ENCODE data around the gene DEPP1.

Gene DEPP1

DNA sequence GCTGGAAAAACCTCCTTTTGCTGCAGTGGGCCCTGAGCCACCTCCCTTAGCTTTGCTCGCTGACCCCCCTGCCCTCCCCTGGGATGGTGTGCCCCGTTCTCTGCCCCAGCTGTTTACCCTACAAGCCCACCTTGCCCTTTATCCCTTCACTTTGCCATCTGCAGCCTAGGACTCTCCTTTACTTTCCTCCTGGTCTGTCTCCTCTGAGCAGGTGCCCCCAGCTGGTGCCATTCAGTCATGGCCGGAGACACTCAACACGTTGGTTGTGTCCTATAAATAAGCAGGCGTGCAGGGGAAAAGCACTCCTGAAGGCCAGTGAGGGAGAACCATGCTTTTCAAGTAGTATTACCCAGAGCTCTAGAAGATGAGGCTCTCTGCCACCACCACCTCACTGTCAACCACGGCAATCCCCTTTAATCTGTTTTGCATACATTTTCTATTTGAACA, 12.9 kb downstream of the DEPP1 start:
- DNase-seq, result no peak

DNA sequence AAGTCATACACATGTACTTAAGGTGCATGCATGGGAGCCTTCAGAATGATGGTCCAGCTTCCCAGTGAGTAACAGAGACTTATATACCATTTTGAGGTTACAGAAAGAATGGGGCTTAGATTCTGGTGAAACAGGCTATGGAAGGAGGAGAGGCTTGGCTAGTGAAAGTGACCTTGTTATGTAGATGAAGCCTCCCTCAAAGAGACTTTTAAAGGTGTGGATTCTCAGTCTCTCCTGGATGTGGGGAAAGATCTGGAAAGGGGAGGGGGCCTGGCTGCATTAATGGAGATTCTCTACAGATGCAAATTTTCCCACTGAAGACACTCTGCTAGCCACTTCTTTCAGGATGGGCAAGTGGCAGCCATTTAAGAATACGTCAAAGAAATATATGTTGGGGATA, 13.5 kb downstream of the DEPP1 start:
- DNase-seq, result no peak

DNA sequence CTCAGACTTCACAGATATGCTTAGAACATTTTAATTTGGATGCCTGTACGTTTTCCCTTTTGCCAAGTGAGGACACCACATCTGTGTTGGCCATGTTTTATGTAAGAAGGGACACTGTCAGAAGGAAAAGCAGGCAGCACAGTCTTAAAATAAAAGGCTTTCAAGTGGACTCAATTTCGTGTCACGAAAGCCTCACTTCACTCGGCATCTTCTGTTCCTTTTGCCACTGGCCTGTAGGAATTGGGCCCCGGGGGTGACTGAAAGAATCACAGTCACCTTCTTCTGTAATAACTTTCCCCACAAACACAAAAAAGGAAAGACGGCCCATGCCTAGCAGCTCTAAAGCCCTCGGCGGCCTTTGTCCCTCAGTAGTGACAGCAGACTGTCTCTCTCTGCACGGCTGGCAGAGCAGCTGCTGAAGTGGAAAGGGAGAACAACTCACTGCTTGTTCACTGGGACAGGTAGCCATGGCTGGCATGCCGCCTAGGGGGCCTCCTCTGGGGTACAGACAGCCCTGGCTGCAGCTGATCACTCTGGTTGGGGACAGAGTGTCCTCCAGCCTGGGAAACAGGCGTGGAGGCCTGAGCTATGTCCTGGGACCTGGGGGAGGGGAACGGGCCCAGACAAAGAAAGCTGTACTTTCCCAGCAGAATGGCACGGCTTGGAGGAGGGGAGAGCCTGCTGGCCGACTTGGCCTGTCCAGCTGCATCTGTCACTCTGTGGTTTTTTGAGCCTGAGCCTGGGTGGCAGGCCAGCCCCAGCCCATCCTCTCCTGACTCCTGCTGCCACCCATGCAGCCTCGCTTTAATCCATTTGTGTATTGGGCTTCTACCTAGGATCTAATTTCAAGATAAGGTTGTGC, 14.6 kb downstream of the DEPP1 start:
- DNase-seq, result no peak

DNA sequence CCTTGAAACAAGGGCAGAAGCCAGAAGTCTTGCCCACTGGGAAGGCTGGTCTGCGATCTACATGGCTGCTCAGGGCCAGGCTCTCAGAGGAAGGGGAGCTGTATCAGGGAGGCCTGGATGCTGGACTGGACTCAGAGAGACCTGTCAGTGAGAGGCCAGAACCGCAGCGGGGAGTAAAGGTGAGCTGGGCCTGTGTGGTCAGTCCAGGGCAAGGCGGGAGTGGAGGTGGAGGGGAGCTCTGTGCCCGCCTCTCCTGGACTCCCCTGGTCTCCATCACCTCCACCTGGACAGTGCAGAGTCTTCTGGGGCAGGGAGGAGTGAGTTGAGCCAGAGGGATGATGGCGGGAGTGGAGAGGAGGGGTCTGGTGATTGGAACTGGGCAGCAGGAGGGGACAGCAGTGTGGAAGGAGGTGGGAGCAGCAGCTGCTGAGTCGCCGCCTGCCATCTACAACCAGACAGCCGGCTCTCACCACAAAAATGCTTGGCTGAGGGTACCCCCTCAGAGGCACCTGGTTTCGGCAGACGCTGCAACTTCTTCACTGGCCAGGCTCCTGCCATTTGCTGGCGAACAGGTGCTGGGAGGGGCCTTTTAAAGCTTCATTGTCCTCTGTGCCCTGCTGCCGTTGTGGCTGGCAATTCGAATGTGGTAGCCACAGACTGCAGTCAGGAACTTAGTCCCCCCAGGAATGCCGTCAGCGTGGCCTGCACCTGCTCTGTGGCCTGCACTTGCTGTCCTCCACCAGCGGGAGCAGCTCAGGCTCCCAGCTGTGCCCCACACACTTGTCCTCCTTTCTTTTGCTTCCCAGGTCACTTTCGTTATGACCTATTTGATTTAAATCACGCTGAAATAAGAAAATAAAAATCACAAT, 15.5 kb downstream of the DEPP1 start:
- no peak for DNase-seq

DNA sequence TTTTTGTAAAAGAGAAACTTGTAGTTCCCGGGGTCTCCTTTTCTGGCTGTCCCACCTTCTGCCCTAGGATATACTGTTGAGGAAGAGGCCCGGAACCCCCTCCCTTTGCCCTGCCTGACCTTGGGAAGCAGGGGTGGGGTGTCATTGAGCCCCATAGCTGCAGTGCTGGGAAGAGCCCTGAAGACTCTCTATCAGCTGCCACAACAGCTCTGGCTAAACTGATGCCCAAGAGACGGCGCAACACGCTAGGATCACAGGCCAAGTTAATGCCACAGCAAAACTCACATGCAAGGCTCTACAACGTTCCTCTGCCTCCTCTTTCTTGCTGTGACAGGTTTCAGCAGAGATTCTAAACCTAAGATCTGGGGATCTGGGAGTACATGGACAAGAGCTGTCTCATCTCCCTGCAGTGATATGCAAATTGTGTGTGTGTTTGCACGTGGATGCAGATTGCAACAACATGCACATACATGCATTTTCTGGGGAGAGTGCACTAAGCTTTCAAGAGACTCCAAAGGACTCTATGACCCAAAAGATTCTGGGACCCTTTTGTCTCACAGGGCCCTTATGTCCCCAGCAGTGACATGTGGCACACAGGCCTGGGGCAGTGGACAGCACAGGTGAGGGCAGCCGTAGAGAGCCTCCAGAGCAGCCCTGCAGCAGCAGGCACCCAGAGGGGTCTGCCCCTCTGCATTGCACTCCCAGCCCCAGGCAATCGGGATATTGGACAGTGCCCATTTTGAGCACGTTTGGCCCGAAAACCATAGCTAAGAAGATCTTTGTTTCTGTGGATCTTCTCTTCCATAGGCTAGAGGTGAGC, 16.5 kb downstream of the DEPP1 start:
- DNase-seq, result no peak

DNA sequence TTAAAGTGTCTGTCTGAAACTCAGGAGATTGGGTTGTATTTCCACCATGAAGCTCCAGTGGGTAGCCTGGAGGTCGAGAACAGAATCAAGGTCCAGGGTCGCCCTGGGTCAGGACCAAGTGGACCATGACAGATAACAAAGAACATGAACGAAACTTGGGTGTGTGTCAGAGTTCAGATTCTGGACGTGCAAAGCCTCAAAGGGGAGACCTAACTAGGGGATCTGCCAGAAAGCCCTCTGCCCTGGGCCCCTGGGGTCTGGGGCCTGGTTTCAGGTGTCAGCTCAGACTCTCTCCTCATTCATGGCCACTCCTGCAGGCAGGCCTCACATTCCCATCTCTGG, 17.4 kb downstream of the DEPP1 start:
- no peak for DNase-seq

DNA sequence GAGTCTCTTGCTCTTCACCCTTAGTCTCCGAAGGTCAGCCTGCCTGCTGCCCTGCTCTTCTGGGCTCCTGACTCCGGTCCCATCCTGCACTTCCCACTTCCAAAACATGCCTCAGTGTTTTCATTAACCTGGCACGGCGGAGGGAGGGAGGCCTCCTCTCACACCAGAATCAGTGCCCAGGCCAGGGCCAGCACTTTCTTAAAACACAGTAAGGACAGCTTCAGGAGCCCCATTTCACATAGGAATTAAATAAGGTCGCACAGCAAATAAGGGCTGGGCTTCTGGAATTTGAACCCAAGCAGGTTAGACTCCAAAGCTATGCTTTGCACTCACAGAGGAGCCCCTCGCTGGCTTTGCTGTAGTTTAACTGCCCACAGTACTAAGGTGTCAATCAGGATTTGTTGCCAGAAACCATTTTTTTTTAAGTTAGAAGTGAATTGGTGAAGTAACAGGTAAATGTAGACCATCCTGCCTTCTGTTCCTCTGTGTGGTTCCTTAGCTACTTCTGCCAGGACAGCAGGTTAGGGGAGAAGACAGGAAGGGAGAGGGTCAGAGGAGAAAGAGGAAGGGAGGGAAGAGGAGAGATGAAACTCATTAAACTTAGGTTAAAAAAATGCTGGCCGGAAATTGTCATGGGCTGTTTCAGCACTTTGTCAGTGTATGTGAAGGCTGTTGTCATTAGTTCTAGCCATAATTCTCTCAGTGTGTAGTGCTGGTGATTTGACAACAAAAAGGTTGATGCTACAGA, 18.0 kb downstream of the DEPP1 start:
- DNase-seq, result no peak

DNA sequence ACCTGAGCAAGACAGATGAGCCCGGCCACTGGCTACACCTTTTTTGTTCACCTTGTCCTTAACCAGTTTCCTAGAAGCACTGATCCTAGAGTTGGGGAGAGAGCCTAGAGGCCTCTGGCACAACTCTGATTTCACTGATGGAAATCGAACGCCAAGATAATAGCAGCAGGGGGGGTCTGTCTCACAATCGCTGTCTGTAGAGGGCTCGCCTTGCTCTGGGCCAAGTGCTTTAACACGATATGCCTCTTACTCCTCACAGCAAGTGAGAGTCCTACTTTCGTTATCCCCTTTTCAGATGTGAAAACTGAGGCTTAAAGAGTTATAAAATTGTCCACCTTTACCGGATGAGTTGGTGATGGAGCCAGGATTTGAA, 18.5 kb downstream of the DEPP1 start:
- DNase-seq, result no peak

DNA sequence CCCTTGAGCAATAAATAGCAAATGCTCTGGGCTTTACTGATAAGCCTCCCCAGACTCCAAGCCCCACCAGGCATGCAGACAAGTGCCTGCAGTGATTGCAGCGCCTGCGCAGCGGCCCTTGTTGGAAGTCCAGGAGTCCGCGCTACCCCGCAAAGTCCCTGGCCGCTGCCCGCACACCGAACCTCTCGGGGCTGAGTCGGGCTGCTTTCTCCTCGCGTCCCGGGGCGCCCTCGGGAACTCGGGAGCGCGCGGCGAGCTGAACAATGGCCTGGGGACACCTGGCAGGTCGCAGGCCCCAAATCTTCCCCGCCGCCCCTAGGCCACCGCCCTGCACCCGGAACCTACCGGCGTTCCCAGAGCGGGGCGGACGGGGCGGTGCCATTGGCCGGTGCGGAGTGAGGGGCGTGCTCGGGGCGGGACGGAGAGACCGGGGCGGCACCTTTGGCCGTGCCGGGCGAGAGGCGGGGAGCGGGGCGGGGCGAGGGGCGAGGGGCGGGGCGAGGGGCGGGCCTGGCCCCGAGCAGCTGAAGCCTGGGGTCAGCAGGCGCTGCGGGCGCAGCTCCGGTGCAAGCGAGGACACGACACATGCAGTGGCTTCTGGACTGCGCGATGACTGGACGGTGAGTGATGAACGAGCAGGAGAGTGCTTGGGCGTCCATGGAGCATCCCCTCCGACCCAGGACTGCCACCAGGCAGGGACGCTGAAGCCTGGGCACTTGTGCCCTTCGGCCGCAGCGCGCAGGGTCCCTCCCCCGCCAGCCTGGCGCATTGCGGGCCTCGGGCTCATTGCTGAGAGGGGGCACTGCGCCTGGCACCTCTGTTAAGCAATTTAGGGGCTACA, 19.1 kb downstream of the DEPP1 start, which contains the start of gene RASSF4:
TSS of gene RASSF4 (plus strand) at position 556 of the 841 bp plus-strand sequence. CDS start 10,401 bp downstream, outside the sequence.
- peak; percentile 91 to 93 for DNase-seq

DNA sequence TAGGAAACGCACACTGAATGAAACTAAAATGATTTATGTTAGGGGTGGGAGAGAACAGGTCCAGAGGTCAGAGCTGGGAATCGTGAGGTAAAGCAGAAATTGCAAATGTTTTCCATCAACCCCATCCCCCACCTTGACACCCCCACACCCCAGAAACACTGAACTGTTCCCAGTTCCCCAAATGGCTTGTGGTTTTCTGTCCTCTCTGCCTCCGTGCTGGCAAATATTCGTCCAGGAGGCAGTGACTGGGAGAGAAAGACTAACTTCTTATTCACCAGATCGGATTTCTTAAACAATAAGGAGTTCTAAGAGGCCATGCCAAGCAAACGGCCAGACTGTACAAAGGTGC, 19.7 kb downstream of the DEPP1 start:
- no peak for DNase-seq

DNA sequence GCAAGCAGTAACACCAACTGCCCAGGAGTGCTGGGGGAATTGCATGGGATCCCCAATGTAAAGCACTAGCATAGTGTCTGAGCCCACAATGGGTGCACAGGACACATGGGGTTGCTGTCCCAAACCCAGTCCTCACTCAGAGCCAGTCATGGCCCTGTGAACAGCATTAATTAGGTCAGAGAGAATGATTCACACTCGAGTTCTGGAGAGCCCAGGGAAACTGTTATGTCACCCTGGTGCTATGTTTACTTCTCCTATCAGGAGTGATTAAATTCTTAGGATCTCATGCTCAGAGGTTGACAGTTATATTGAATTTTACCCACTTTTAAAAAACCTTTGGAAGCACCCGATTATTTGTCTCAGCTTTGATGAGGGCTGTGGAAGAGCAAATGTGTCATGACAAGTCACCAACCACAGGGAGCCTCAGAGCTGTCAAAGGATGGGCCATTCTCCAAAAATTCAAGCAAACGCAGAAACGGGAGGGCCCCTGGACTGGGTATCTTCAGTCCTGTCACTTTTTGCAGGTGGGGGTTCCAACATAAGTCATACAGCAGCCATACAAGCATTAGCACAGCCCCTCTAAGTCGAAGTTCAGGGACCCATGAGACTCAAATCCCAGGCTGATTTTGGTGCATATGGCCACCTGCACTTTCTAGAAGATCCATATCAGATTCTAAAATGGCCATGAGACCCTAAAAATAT, 20.3 kb downstream of the DEPP1 start:
- peak in 1 of 2 donors; percentile 49 for DNase-seq

DNA sequence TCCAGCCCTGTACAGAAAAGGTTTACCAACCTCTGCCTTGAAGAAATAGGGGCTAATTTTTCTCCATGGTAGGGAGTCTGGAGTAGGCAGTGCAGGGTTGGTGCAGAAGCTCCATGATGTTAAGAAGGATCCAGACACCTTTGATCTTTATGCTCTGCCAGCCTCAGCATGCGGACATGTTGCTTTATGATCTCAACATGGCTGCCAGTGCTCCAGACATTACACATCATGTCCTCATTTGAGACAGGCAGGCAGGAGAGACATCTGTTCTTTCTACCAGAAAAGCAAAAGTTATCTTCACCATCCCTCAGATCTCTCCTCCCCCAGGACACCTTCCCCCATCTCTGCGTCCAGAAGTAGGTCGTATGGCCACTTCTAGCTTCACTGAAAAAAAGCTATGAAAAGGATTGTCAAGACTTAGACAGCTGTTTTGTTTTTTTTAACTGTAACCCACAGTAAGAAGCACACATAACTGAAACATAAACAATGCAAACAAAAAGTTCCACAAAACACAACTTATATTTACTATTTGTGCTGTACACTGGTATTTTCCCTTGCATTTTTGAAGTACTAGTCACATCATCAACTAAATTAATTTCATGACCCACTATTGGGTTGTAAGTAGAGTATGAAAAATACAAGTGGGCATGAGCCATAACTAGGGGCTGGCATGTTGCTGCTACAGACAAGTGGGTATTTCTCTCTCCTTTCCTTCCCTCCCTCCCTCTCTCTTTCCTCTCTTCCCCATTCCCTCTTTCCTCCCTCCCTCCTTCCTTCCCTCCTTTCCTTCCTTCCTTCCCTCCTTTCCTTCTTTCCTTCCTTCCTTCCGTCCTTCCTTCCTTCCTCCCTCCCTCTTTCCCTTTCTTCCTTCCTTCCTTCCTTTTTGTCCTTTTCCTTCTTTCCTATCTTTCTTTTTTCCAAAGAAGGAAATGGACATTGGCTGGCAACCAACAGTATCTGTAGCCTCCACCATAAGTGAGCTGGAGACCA, 21.6 kb downstream of the DEPP1 start:
- no peak for DNase-seq

DNA sequence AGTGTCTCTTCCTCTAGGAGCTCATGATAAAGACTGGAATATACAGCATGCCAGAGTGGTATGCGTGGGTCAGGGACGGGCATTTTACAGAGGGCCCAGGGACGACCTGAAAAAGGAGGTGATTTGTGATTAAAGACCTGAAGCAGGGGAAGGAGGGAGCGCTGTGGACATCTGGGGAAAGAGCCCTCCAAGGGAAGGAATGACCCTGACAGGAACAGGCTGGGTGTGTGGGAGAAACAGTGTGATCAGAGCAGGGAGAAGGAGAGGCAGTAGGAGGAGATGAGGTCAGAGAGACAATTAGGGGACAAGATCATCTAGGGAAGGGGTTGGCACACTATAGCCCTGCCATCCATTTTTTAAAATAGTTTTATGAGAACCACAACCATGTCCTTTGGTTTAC, 22.4 kb downstream of the DEPP1 start:
- no peak for DNase-seq

DNA sequence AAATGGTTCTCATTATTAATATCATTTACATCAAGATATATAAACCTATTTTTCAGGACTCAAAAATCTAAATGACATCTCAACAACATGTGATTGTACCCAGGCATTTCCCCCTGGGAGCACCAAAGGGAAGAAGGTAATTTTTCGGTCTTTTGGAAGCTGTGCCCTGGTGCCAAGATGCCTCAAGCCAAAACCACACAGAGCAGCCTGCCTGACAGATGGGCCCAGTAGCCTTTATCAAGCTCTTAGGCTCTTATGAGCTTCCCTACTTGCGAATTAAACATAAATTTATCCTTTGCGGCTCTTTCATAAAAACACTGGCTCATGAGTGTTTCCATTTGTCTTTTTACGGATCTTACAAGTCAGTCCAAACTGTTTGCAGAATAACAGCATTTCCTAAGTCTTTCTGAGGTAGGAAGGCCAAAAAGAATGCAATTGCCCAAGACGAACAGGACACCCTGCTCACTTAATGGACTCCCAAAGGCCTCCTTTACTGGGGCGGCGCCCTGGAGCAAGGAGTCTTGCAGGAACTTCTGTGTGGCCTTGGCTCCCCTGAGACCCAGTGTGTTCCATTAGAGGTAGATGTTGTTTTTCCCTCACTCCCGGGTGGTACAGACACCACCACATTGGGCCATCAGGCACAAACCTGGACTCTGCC, 23.1 kb downstream of the DEPP1 start:
- no peak for DNase-seq

DNA sequence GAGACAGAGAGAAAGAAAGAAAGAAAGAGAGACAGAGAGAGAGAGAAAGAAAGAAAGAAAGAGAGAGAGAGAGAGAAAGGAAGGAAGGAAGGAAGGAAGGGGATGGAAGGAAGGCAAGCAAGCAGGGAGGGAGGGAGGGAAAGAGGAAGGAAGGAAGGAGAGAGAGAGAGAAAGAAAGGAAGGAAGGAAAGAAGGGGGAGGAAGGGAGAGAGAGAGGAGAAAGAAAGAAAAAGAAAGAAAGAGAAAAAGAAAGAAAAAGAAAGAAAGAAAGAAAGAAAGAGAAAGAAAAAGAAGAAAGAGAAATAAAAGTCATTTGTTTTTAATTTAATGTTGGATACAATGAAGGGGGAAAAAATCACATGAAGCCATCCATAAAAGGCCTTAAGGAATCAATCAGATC, 23.6 kb downstream of the DEPP1 start:
- no peak for DNase-seq

DNA sequence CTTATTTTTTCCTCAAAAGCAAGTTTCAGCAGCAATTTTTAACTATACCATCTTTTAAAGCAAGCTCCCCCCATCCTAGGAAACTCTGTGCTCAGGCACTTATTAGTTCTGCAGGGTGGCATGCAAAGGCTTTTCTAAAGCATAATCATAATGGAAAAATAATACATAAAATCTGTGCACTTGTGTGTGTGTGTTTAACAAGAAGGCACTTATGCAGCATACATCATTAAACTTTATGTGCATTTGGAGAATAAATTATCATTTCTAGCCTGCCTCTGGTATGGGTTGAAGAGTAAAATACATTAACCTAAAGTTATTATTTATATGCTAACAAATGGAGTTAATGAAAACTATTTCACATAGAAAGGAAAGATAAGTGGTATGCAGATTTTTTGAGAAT, 24.6 kb downstream of the DEPP1 start:
- no peak for DNase-seq

DNA sequence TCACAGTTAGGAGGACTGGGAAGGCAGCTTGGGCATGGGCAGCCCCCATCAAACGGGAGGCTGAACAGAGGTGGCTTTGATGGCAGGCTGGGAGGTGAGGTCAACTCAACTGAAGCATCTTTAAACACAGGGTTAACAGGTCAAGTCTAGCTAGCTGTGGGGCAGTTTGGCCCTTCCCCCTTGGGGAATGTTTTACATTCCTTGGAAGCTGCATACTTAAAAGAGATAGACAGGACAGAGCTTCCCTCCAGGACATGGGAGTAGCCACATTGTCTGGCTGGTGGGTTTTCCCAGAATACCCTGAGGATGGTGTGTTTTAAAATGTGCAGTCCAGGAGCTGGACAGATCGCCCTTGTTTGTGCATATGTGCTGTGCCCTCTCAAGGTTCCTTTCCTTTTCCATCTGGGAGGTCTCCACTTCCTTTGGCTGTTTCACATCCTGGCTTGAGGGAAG, 25.8 kb downstream of the DEPP1 start:
- no peak for DNase-seq

DNA sequence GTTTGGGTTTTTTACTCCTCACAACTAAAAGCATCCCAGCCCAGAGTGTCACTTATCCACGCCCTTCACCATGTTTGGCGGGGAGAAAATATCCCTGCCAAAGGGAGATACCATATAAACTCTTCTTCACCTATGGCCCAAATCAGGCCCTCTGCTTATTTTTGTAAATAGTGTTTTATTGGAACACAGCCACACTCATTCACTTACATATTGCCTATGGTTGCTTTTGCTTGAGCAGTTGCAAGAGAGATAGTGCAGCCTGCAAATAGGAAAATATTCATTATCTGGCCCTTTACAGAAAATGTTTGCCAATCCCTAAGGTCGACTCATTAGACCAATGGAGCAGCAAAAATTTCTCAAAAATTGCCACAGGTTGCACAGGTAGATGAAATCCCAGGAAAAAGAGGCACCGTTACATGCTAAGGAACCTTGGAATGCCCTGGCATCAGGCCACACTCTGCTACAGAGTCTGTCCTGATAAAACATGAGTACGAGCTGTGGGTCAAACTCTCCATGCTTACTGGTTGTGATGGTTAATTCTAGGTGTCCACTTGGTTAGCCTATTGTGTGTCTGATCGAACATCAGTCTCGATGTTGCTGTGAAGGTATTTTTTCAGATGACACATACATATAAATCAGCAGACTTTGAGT, 26.9 kb downstream of the DEPP1 start:
- no peak for DNase-seq

All from CD4-positive, alpha-beta T cell treated with Interleukin-4 for 1 hour (primary cell).